NCI-H748 treated with DMSO at 0.1 percent for 48 hours (cell line): ENCODE data around the gene KIAA0040.

Source experiments
- DNase-seq: peaks from one replicate; lab custom pipeline; 2025; lab: John Stamatoyannopoulos, UW

KIAA0040 gene

GRCh38 chr1:175192630-175193526 is at the start of gene KIAA0040:
Gene KIAA0040, minus strand, starts transcription at chr1:175192776. Its CDS starts 31,763 bp downstream, at chr1:175161013.
- no peak for DNase-seq

GRCh38 chr1:175237389-175237788 is 44.8 kb upstream of the KIAA0040 start:
- no peak for DNase-seq

GRCh38 chr1:175234639-175235038 is 42.1 kb upstream of the KIAA0040 start:
- no peak for DNase-seq

GRCh38 chr1:175232335-175232734 is 39.8 kb upstream of the KIAA0040 start:
- DNase-seq: no peak

- DNase-seq: no peak
Measured at GRCh38 chr1:175225805-175226129, 33.2 kb upstream of the KIAA0040 start.

- no peak for DNase-seq
Measured at GRCh38 chr1:175222296-175222938, 29.8 kb upstream of the KIAA0040 start.

- no peak for DNase-seq
Measured at GRCh38 chr1:175221557-175222175, 29.1 kb upstream of the KIAA0040 start.

GRCh38 chr1:175220853-175221556 is 28.4 kb upstream of the KIAA0040 start:
- DNase-seq: no peak

- DNase-seq: no peak
Measured at GRCh38 chr1:175219774-175220173, 27.2 kb upstream of the KIAA0040 start.

- no peak for DNase-seq
Measured at GRCh38 chr1:175218786-175219434, 26.3 kb upstream of the KIAA0040 start.

GRCh38 chr1:175217721-175218531 is 25.4 kb upstream of the KIAA0040 start:
- DNase-seq: no peak

- no peak for DNase-seq
Measured at GRCh38 chr1:175216444-175216843, 23.9 kb upstream of the KIAA0040 start.

- DNase-seq: no peak
Measured at GRCh38 chr1:175211656-175212055, 19.1 kb upstream of the KIAA0040 start.

- DNase-seq: no peak
Measured at GRCh38 chr1:175210744-175211143, 18.2 kb upstream of the KIAA0040 start.

GRCh38 chr1:175209493-175209921 is 16.9 kb upstream of the KIAA0040 start:
- DNase-seq: no peak

- no peak for DNase-seq
Measured at GRCh38 chr1:175208773-175209492, 16.4 kb upstream of the KIAA0040 start.

- peak; percentile 76 for DNase-seq
Measured at GRCh38 chr1:175207971-175208370, 15.4 kb upstream of the KIAA0040 start.

GRCh38 chr1:175206687-175207086 is 14.1 kb upstream of the KIAA0040 start:
- no peak for DNase-seq

- DNase-seq: no peak
Measured at GRCh38 chr1:175204330-175204729, 11.8 kb upstream of the KIAA0040 start.

- DNase-seq: no peak
Measured at GRCh38 chr1:175203570-175204068, 11.0 kb upstream of the KIAA0040 start.
